Measurements from ENCODE around the gene UBTD1. TPM values are rescaled to one million over a fixed set of nuclear protein-coding genes. Genes with fewer than 3 reads are reported as not detected.

The UBTD1 gene
- total RNA-seq, 1 donor from 2014 or later = 33.0 TPM

DNA sequence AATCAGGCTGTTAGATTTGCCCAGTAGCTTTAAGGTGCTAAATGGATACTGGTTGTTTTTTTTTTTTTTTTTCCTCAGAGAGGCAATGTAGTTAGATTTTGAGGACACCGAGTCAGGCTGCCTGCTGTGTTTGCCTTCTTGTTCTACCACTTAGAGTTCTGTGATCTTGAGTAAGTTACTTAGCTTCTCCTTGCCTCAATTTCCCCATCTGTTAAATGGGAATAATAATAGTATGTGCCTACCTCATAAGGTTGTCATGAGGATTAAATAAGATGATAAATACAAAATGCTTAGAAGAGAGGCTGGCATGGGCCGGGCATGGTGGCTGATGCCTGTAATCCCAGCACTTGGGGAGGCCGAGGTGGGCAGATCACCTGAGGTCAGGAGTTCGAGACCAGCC, 120.0 kb downstream of the UBTD1 start:
- intact Hi-C loops (cut with DNase I) = no loop called here
- no peaks in the 10 kb centered on the region for H3K27me3 ChIP-seq
- no peaks in the 10 kb centered on the region for H3K36me3 ChIP-seq
- DNase-seq (ENCODE audit: low spot score in 2 of 2) = no peak
- H3K27ac ChIP-seq = no peak overlapping the region
- no peak for TF ChIP-seq CTCF (IDR thresholded peaks at IDR 0.05)
- H3K4me3 ChIP-seq = no peak overlapping the region
- no peaks in the 10 kb centered on the region for H3K4me1 ChIP-seq
- H3K9me3 ChIP-seq = no peaks in the 10 kb centered on the region

Other genes starting within 250 kb of the UBTD1 start
- 4.5 TPM for gene ARHGAP19, start 206.3 kb upstream of the UBTD1 start, total RNA-seq
- 5.2 TPM for gene FRAT1, start 179.7 kb upstream of the UBTD1 start, total RNA-seq
- gene FRAT2, start 164.2 kb upstream of the UBTD1 start, total RNA-seq = 32.0 TPM
- 5.9 TPM for gene RRP12, start 97.6 kb upstream of the UBTD1 start, total RNA-seq
- 171 TPM for gene PGAM1, start 72.7 kb upstream of the UBTD1 start, total RNA-seq
- 11.3 TPM for gene EXOSC1, start 52.9 kb upstream of the UBTD1 start, total RNA-seq
- 30.4 TPM for gene ZDHHC16, start 52.7 kb upstream of the UBTD1 start, total RNA-seq
- 34.0 TPM for gene MMS19, start 502 bp upstream of the UBTD1 start, total RNA-seq
- not detected for gene ANKRD2, start 73.9 kb downstream of the UBTD1 start, total RNA-seq
- 2.6 TPM for gene HOGA1, start 85.5 kb downstream of the UBTD1 start, total RNA-seq
- gene C10orf62, start 90.8 kb downstream of the UBTD1 start, total RNA-seq = not detected
- 2.3 TPM for gene MORN4, start 134.6 kb downstream of the UBTD1 start, total RNA-seq
- 33.7 TPM for gene PI4K2A, start 141.7 kb downstream of the UBTD1 start, total RNA-seq
- 23.7 TPM for gene AVPI1, start 188.3 kb downstream of the UBTD1 start, total RNA-seq
- gene MARVELD1, start 214.8 kb downstream of the UBTD1 start, total RNA-seq = 43.7 TPM
- gene ZFYVE27, start 238.2 kb downstream of the UBTD1 start, total RNA-seq = 62.2 TPM

Data from ascending aorta (tissue), 2 donors.